Measurements from ENCODE around the gene SLC37A1.

Gene SLC37A1

GRCh38 chr21:42495027-42495426 is 18.6 kb upstream of the SLC37A1 start:
- no peaks in the 10 kb centered on the region for H3K36me3 ChIP-seq (ENCODE audit: control insufficient read depth, insufficient read depth, low read length)
- no peak overlapping the region for H3K27ac ChIP-seq (ENCODE audit: low read depth, low read length, severe bottlenecking)
- no peaks in the 10 kb centered on the region for H3K4me1 ChIP-seq (ENCODE audit: control insufficient read depth, insufficient read depth, low read length, poor library complexity, severe bottlenecking)
- 90 to 93% methylated on average over 5 of the region's 5 CpGs for whole genome bisulfite sequencing, 2 experiments (ENCODE audit: insufficient coverage in 2 of 2)
- H3K4me3 ChIP-seq (ENCODE audit: extremely low read depth, insufficient read depth, low read length, poor library complexity, severe bottlenecking): no peak overlapping the region
- H3K9me3 ChIP-seq (ENCODE audit: control insufficient read depth, low read length): no peaks in the 10 kb centered on the region

GRCh38 chr21:42495765-42496119 is 17.9 kb upstream of the SLC37A1 start:
- 7 to 8% methylated on average over 9 to 15 of the region's 18 CpGs for WGBS, 2 experiments (ENCODE audit: insufficient coverage in 2 of 2)
- H3K27ac ChIP-seq (ENCODE audit: low read depth, low read length, severe bottlenecking): no peak overlapping the region
- H3K4me3 ChIP-seq (ENCODE audit: extremely low read depth, insufficient read depth, low read length, poor library complexity, severe bottlenecking): peak overlapping the region; percentile 55
- H3K4me1 ChIP-seq (ENCODE audit: control insufficient read depth, insufficient read depth, low read length, poor library complexity, severe bottlenecking): no peaks in the 10 kb centered on the region
- H3K36me3 ChIP-seq (ENCODE audit: control insufficient read depth, insufficient read depth, low read length): no peaks in the 10 kb centered on the region
- H3K9me3 ChIP-seq (ENCODE audit: control insufficient read depth, low read length): no peaks in the 10 kb centered on the region

- 1 to 2% methylated on average over 50 to 51 of the region's 58 CpGs for WGBS, 2 experiments (ENCODE audit: insufficient coverage in 2 of 2)
- H3K4me3 ChIP-seq (ENCODE audit: extremely low read depth, insufficient read depth, low read length, poor library complexity, severe bottlenecking): peak within 1 kb of the TSS; percentile 55
- H3K27ac ChIP-seq (ENCODE audit: low read depth, low read length, severe bottlenecking): peak within 1 kb of the TSS; percentile 13
- no peaks in the 10 kb centered on the region for H3K36me3 ChIP-seq (ENCODE audit: control insufficient read depth, insufficient read depth, low read length)
- no peaks in the 10 kb centered on the region for H3K4me1 ChIP-seq (ENCODE audit: control insufficient read depth, insufficient read depth, low read length, poor library complexity, severe bottlenecking)
- H3K9me3 ChIP-seq (ENCODE audit: control insufficient read depth, low read length): no peaks in the 10 kb centered on the region
Observed at GRCh38 chr21:42496120-42496838, 17.4 kb upstream of the SLC37A1 start, which contains the start of gene RSPH1. Gene RSPH1, minus strand, starts transcription at chr21:42496224. Its CDS starts 38 bp downstream, at chr21:42496186.

GRCh38 chr21:42496839-42497202 is 16.8 kb upstream of the SLC37A1 start:
- Histone ChIP-seq H3K36me3 (ENCODE audit: control insufficient read depth, insufficient read depth, low read length) (no peaks in the 10 kb centered on the region), H3K4me1 (ENCODE audit: control insufficient read depth, insufficient read depth, low read length, poor library complexity, severe bottlenecking) (no peaks in the 10 kb centered on the region), H3K4me3 (ENCODE audit: extremely low read depth, insufficient read depth, low read length, poor library complexity, severe bottlenecking) (peak overlapping the region; percentile 55), H3K27ac (ENCODE audit: low read depth, low read length, severe bottlenecking) (peak overlapping the region; percentile 13), H3K9me3 (ENCODE audit: control insufficient read depth, low read length) (no peaks in the 10 kb centered on the region)
- 22 to 24% methylated on average over 15 to 16 of the region's 19 CpGs for WGBS, 2 experiments (ENCODE audit: insufficient coverage in 2 of 2)

- Histone ChIP-seq H3K4me3 (ENCODE audit: extremely low read depth, insufficient read depth, low read length, poor library complexity, severe bottlenecking) (no peak overlapping the region), H3K4me1 (ENCODE audit: control insufficient read depth, insufficient read depth, low read length, poor library complexity, severe bottlenecking) (no peaks in the 10 kb centered on the region), H3K27ac (ENCODE audit: low read depth, low read length, severe bottlenecking) (no peak overlapping the region), H3K9me3 (ENCODE audit: control insufficient read depth, low read length) (no peaks in the 10 kb centered on the region), H3K36me3 (ENCODE audit: control insufficient read depth, insufficient read depth, low read length) (no peaks in the 10 kb centered on the region)
- 79 to 100% methylated on average over 5 of the region's 5 CpGs for WGBS, 2 experiments (ENCODE audit: insufficient coverage in 2 of 2)
Observed at GRCh38 chr21:42498012-42498411, 15.6 kb upstream of the SLC37A1 start.

- Histone ChIP-seq H3K27ac (ENCODE audit: low read depth, low read length, severe bottlenecking) (no peak overlapping the region), H3K4me3 (ENCODE audit: extremely low read depth, insufficient read depth, low read length, poor library complexity, severe bottlenecking) (no peak overlapping the region), H3K4me1 (ENCODE audit: control insufficient read depth, insufficient read depth, low read length, poor library complexity, severe bottlenecking) (no peaks in the 10 kb centered on the region), H3K9me3 (ENCODE audit: control insufficient read depth, low read length) (no peaks in the 10 kb centered on the region), H3K36me3 (ENCODE audit: control insufficient read depth, insufficient read depth, low read length) (no peaks in the 10 kb centered on the region)
- 70 to 71% methylated on average over 11 to 12 of the region's 15 CpGs for WGBS, 2 experiments (ENCODE audit: insufficient coverage in 2 of 2)
Observed at GRCh38 chr21:42499444-42500112, 14.1 kb upstream of the SLC37A1 start.

- no peak overlapping the region for H3K27ac ChIP-seq (ENCODE audit: low read depth, low read length, severe bottlenecking)
- WGBS, 2 experiments (ENCODE audit: insufficient coverage in 2 of 2): 90 to 93% methylated on average over 2 of the region's 4 CpGs
- no peaks in the 10 kb centered on the region for H3K4me1 ChIP-seq (ENCODE audit: control insufficient read depth, insufficient read depth, low read length, poor library complexity, severe bottlenecking)
- no peaks in the 10 kb centered on the region for H3K36me3 ChIP-seq (ENCODE audit: control insufficient read depth, insufficient read depth, low read length)
- H3K4me3 ChIP-seq (ENCODE audit: extremely low read depth, insufficient read depth, low read length, poor library complexity, severe bottlenecking): no peak overlapping the region
- no peaks in the 10 kb centered on the region for H3K9me3 ChIP-seq (ENCODE audit: control insufficient read depth, low read length)
Observed at GRCh38 chr21:42500225-42500624, 13.4 kb upstream of the SLC37A1 start.

GRCh38 chr21:42500736-42501135 is 12.9 kb upstream of the SLC37A1 start:
- no peaks in the 10 kb centered on the region for H3K4me1 ChIP-seq (ENCODE audit: control insufficient read depth, insufficient read depth, low read length, poor library complexity, severe bottlenecking)
- WGBS, 2 experiments (ENCODE audit: insufficient coverage in 2 of 2): 92 to 100% methylated on average over 1 to 5 of the region's 5 CpGs
- no peaks in the 10 kb centered on the region for H3K9me3 ChIP-seq (ENCODE audit: control insufficient read depth, low read length)
- no peaks in the 10 kb centered on the region for H3K36me3 ChIP-seq (ENCODE audit: control insufficient read depth, insufficient read depth, low read length)
- H3K4me3 ChIP-seq (ENCODE audit: extremely low read depth, insufficient read depth, low read length, poor library complexity, severe bottlenecking): no peak overlapping the region
- H3K27ac ChIP-seq (ENCODE audit: low read depth, low read length, severe bottlenecking): no peak overlapping the region

- no peaks in the 10 kb centered on the region for H3K9me3 ChIP-seq (ENCODE audit: control insufficient read depth, low read length)
- H3K36me3 ChIP-seq (ENCODE audit: control insufficient read depth, insufficient read depth, low read length): no peaks in the 10 kb centered on the region
- H3K4me3 ChIP-seq (ENCODE audit: extremely low read depth, insufficient read depth, low read length, poor library complexity, severe bottlenecking): no peak overlapping the region
- H3K27ac ChIP-seq (ENCODE audit: low read depth, low read length, severe bottlenecking): no peak overlapping the region
- no peaks in the 10 kb centered on the region for H3K4me1 ChIP-seq (ENCODE audit: control insufficient read depth, insufficient read depth, low read length, poor library complexity, severe bottlenecking)
- 88 to 93% methylated on average over 3 of the region's 4 CpGs for WGBS, 2 experiments (ENCODE audit: insufficient coverage in 2 of 2)
Observed at GRCh38 chr21:42503711-42504110, 9.9 kb upstream of the SLC37A1 start.

GRCh38 chr21:42505090-42505726 is 8.4 kb upstream of the SLC37A1 start:
- Histone ChIP-seq H3K4me1 (ENCODE audit: control insufficient read depth, insufficient read depth, low read length, poor library complexity, severe bottlenecking) (no peaks in the 10 kb centered on the region), H3K9me3 (ENCODE audit: control insufficient read depth, low read length) (no peaks in the 10 kb centered on the region), H3K36me3 (ENCODE audit: control insufficient read depth, insufficient read depth, low read length) (no peaks in the 10 kb centered on the region), H3K27ac (ENCODE audit: low read depth, low read length, severe bottlenecking) (no peak overlapping the region), H3K4me3 (ENCODE audit: extremely low read depth, insufficient read depth, low read length, poor library complexity, severe bottlenecking) (no peak overlapping the region)
- WGBS, 2 experiments (ENCODE audit: insufficient coverage in 2 of 2): 83 to 89% methylated on average over 3 of the region's 3 CpGs

GRCh38 chr21:42507418-42507817 is 6.2 kb upstream of the SLC37A1 start:
- Histone ChIP-seq H3K27ac (ENCODE audit: low read depth, low read length, severe bottlenecking) (no peak overlapping the region), H3K4me3 (ENCODE audit: extremely low read depth, insufficient read depth, low read length, poor library complexity, severe bottlenecking) (no peak overlapping the region), H3K4me1 (ENCODE audit: control insufficient read depth, insufficient read depth, low read length, poor library complexity, severe bottlenecking) (no peaks in the 10 kb centered on the region), H3K9me3 (ENCODE audit: control insufficient read depth, low read length) (no peaks in the 10 kb centered on the region), H3K36me3 (ENCODE audit: control insufficient read depth, insufficient read depth, low read length) (no peaks in the 10 kb centered on the region)
- 88 to 96% methylated on average over 3 to 4 of the region's 4 CpGs for WGBS, 2 experiments (ENCODE audit: insufficient coverage in 2 of 2)
